ENCODE results near the gene BICD2. TPM values are rescaled to one million over a fixed set of nuclear protein-coding genes. Genes with fewer than 3 reads are reported as not detected.
A peak's percentile ranks its signal among the peaks of the same experiment; 100 is the strongest.

Gene BICD2
- total and polyA plus RNA-seq, 4 donors, result 32.3 to 38.0 (median 34.2) TPM

DNA sequence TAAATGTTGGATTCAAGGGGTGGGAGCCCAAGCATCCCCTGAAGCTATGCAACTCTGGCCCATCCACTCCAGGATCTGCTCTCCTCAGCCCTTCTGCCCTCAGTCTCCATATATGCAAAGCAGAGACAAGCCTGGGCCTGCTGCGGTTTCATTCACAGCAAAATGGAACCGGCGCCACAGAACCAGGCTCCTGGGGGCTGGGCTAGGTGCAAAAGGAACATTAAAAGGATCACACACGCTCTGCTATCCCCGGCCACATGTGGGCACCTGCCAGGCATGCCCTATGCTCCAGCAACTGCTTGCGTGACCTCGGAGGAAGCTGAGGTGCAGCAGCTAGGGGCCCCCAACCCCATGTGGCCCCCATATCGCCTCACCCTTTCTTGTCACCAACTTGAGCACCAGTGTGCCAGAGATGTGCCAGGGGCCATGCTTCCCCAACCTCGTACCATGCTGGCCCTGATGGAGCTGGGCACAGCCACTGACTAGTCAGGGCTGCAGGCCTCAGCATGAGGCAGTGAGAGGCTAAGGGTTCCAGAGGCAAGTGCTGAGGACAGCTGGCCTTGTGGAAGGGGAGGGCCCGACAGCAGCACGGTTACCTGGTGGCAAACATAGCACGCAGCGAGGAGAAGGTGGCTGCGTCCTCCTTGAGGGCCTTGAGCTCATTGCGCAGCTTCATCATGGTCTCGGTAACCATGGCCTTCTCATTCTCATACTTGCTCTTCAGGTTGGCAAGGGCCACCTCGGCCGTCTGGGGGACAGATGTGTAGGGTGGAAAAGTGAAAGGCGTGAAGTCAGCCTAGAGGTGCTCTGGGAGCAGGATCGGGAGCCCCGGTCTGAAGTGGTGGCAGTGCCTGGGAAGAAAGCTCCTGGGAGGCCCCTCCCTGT, 47.2 kb downstream of the BICD2 start:
- Histone ChIP-seq H3K4me1 (ENCODE audit: control insufficient read depth, insufficient read depth, low read length) (peaks cover 7% of the 10 kb centered on the region), H3K27ac (ENCODE audit: low read depth, low read length) (no peak overlapping the region), H3K9me3 (ENCODE audit: control insufficient read depth, insufficient read depth, low read length) (no peaks in the 10 kb centered on the region), H3K4me3 (ENCODE audit: low read depth, low read length) (no peak overlapping the region), H3K36me3 (ENCODE audit: control insufficient read depth, insufficient read depth, low read length) (peaks cover 95% of the 10 kb centered on the region), H3K27me3 (ENCODE audit: control insufficient read depth, insufficient read depth, low read length) (no peaks in the 10 kb centered on the region)
- 92% methylated on average over 16 of the region's 21 CpGs for WGBS (ENCODE audit: insufficient coverage)
- DNase-seq (ENCODE audit: low read depth in 4 of 6, low spot score in 6 of 6), result no peak

DNA sequence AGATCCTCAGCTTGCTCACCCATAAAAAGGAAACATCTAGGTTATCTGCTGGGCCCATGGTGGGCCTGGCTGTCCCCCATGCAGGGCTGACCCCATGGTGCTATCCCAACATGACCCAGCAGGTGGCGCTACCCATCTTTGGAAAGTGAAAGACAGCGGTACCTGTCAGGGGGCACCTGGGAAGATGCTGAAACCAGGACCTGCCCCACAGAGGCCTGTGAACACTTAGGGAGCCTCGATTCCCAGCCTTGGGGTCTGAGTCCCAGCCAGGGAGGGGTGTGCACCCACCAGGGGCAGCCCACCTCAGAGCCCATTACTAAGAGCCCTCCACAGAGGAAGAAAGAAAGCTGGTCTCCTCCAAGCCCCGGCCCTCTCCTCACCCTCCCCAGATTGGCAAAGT, 48.1 kb downstream of the BICD2 start:
- Histone ChIP-seq H3K9me3 (ENCODE audit: control insufficient read depth, insufficient read depth, low read length) (no peaks in the 10 kb centered on the region), H3K27ac (ENCODE audit: low read depth, low read length) (no peak overlapping the region), H3K4me1 (ENCODE audit: control insufficient read depth, insufficient read depth, low read length) (peaks cover 5% of the 10 kb centered on the region), H3K27me3 (ENCODE audit: control insufficient read depth, insufficient read depth, low read length) (no peaks in the 10 kb centered on the region), H3K4me3 (ENCODE audit: low read depth, low read length) (no peak overlapping the region), H3K36me3 (ENCODE audit: control insufficient read depth, insufficient read depth, low read length) (peaks cover 88% of the 10 kb centered on the region)
- WGBS (ENCODE audit: insufficient coverage), result 21% methylated on average over 2 of the region's 4 CpGs
- peak in 3 of 6 donors; percentile 22 to 79 (median 61) for DNase-seq (ENCODE audit: low read depth in 4 of 6, low spot score in 6 of 6)

DNA sequence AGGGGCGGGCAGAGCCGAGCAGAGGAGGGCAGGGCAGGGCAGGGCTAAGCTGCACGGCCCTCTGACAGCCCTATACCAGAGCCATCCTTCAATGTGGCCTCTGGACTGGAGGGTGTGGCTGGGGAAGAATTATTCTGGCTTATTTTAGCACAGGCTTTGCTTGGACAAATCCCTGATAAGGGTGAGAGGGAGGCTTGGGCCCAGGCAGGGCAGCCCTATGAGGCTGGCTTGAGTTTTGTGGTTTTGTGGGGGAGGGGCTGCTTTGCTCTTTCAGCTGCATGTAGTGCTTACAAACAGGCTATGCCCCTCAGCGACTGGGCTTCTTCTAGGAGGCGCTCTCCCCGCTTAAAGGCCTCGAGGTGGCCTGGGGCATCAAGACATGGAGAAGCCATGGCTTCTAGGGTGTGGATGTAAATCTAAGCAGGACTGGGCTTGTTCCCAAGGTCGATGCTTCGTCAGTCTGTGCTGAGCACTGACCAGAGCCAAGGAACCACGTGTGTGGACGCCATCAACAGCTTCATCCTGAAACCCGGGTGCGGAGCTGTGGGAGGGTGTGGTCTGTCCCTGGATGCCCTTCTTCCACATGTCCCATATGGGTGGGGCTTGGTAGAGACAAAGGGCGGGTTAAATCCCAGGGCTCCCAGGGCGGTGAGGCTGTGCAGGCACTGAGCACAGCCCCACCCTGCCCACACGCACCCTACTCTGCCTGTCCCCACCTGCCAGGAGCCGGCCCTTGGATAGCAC, 49.0 kb downstream of the BICD2 start:
- WGBS (ENCODE audit: insufficient coverage), result 85% methylated on average over 12 of the region's 17 CpGs
- Histone ChIP-seq H3K4me3 (ENCODE audit: low read depth, low read length) (no peak overlapping the region), H3K4me1 (ENCODE audit: control insufficient read depth, insufficient read depth, low read length) (peaks cover 5% of the 10 kb centered on the region), H3K36me3 (ENCODE audit: control insufficient read depth, insufficient read depth, low read length) (peaks cover 87% of the 10 kb centered on the region), H3K9me3 (ENCODE audit: control insufficient read depth, insufficient read depth, low read length) (no peaks in the 10 kb centered on the region), H3K27ac (ENCODE audit: low read depth, low read length) (no peak overlapping the region), H3K27me3 (ENCODE audit: control insufficient read depth, insufficient read depth, low read length) (no peaks in the 10 kb centered on the region)
- no peak for DNase-seq (ENCODE audit: low read depth in 4 of 6, low spot score in 6 of 6)

DNA sequence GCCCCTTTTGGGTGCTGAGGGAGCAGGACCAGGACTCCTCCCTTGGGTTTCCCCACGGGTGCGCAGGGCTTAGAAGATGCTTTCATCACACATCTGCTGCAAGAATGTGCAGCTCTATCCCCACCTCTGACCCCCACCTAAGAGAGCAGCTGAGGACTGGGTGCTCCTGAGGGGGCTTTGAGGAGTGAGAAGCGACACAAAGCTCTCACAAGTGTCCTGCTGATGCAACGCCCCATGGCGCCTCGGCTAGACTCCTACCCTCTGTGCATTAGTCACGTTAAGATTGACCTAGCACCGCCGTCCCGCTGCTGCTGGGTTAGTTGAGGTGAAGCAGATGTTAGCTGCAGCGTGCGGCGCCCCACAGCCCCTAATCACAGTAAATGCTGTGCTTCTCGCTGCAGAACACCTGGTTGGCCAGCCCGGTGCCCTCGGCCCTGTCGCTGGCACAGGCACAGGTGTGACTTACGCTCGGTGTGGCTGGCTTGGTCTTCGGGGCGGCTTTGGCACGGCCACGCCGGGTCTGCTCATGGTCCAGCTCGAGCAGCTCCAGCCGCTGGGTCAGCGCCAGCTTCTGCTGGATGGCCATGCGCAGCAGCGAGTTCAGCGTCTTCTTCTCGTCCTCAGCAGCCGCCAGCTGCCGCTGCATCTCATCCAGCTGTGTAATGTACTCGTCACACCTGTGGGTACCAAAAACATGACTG, 49.7 kb downstream of the BICD2 start:
- DNase-seq (ENCODE audit: low read depth in 4 of 6, low spot score in 6 of 6), result no peak
- WGBS (ENCODE audit: insufficient coverage), result 93% methylated on average over 34 of the region's 34 CpGs
- Histone ChIP-seq H3K9me3 (ENCODE audit: control insufficient read depth, insufficient read depth, low read length) (no peaks in the 10 kb centered on the region), H3K4me1 (ENCODE audit: control insufficient read depth, insufficient read depth, low read length) (peaks cover 5% of the 10 kb centered on the region), H3K27me3 (ENCODE audit: control insufficient read depth, insufficient read depth, low read length) (no peaks in the 10 kb centered on the region), H3K27ac (ENCODE audit: low read depth, low read length) (no peak overlapping the region), H3K36me3 (ENCODE audit: control insufficient read depth, insufficient read depth, low read length) (peaks cover 87% of the 10 kb centered on the region), H3K4me3 (ENCODE audit: low read depth, low read length) (no peak overlapping the region)

DNA sequence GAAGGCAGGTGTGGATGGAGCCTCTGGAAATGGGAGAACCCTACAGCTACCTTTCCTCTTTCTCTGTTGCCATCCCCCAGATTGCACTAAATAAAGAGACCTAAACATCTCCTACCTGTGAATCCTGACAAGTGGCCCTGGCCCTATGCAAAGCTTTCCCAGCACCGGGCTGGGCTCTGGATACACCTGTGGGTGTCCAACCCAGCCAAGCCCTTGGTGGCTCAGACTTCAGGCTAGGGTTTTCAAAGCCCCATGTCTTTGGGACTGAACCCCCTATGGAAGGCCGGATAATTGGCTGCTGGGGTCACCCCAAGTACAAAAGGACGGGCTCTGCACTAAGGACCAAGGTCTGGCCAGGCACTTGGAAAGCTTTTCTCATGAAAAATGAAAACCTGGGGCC, 50.6 kb downstream of the BICD2 start:
- Histone ChIP-seq H3K9me3 (ENCODE audit: control insufficient read depth, insufficient read depth, low read length) (no peaks in the 10 kb centered on the region), H3K27ac (ENCODE audit: low read depth, low read length) (no peak overlapping the region), H3K4me1 (ENCODE audit: control insufficient read depth, insufficient read depth, low read length) (peaks cover 5% of the 10 kb centered on the region), H3K4me3 (ENCODE audit: low read depth, low read length) (no peak overlapping the region), H3K27me3 (ENCODE audit: control insufficient read depth, insufficient read depth, low read length) (no peaks in the 10 kb centered on the region), H3K36me3 (ENCODE audit: control insufficient read depth, insufficient read depth, low read length) (peaks cover 82% of the 10 kb centered on the region)
- WGBS (ENCODE audit: insufficient coverage), result 97% methylated on average over 3 of the region's 3 CpGs
- no peak for DNase-seq (ENCODE audit: low read depth in 4 of 6, low spot score in 6 of 6)

DNA sequence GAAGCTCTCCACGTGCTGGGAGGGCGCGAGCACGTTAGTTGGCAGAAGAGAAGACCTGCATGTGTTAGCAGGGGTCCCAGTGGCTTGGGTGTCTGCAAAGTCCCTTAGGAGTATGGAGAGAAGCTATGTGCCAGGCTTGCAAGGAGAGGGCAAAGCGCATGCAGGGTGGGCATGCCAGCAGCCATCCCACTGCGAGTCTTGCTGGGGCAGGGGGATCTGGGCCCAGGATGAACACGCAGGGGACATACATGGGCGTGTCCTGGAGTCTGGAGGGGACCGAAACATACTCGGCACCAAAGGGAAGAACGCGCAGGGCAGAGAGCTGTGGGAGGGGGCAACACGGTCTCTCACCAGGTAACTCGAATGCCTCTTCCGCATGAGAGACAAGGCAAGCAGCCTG, 51.1 kb downstream of the BICD2 start:
- Histone ChIP-seq H3K4me3 (ENCODE audit: low read depth, low read length) (no peak overlapping the region), H3K27ac (ENCODE audit: low read depth, low read length) (no peak overlapping the region), H3K9me3 (ENCODE audit: control insufficient read depth, insufficient read depth, low read length) (no peaks in the 10 kb centered on the region), H3K27me3 (ENCODE audit: control insufficient read depth, insufficient read depth, low read length) (no peaks in the 10 kb centered on the region), H3K36me3 (ENCODE audit: control insufficient read depth, insufficient read depth, low read length) (peaks cover 78% of the 10 kb centered on the region), H3K4me1 (ENCODE audit: control insufficient read depth, insufficient read depth, low read length) (peaks cover 5% of the 10 kb centered on the region)
- 91% methylated on average over 15 of the region's 15 CpGs for WGBS (ENCODE audit: insufficient coverage)
- no peak for DNase-seq (ENCODE audit: low read depth in 4 of 6, low spot score in 6 of 6)

DNA sequence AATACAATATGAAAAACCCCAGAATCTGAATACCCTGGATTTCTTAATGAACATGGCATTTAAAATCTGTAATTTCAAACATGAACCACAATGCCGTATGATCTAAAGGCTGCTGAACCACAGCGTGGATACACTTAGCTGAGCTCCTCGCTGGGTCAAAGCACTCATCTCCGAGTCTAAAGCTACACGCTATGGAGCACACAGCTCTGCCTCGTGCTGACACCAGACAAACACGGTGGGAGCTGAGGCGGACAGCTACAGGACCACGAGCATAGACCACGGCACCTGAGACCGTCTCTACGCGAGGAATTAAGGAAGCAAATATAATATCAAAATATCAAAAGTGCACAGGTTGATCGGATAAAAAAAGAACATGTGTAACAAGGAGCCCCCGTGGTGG, 51.9 kb downstream of the BICD2 start:
- no peaks in the 10 kb centered on the region for H3K9me3 ChIP-seq (ENCODE audit: control insufficient read depth, insufficient read depth, low read length)
- H3K4me1 ChIP-seq (ENCODE audit: control insufficient read depth, insufficient read depth, low read length), result peaks cover 5% of the 10 kb centered on the region
- H3K4me3 ChIP-seq (ENCODE audit: low read depth, low read length), result no peak overlapping the region
- H3K27ac ChIP-seq (ENCODE audit: low read depth, low read length), result no peak overlapping the region
- DNase-seq (ENCODE audit: low read depth in 4 of 6, low spot score in 6 of 6), result no peak
- H3K36me3 ChIP-seq (ENCODE audit: control insufficient read depth, insufficient read depth, low read length), result peaks cover 70% of the 10 kb centered on the region
- H3K27me3 ChIP-seq (ENCODE audit: control insufficient read depth, insufficient read depth, low read length), result no peaks in the 10 kb centered on the region
- 97% methylated on average over 7 of the region's 15 CpGs for WGBS (ENCODE audit: insufficient coverage)

DNA sequence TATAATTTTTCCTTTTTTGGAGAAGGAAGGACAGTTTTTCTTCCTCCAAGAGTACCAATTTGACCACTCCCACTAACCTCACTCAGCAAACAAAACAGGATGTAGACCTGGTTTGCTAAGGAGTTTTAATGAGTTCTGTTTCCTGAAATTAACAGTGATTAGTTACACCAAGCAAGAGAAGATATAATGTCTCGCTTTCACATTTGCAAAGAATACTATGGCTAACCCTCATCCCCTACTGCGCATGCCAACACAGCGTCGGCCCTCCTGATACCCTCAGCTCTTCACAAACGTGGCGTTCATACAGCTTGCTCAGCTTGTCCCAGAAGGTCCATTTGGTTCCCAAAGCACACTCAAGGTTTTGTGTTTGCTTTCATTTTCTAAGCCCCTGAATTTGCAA, 52.8 kb downstream of the BICD2 start:
- Histone ChIP-seq H3K4me1 (ENCODE audit: control insufficient read depth, insufficient read depth, low read length) (peaks cover 5% of the 10 kb centered on the region), H3K9me3 (ENCODE audit: control insufficient read depth, insufficient read depth, low read length) (no peaks in the 10 kb centered on the region), H3K27me3 (ENCODE audit: control insufficient read depth, insufficient read depth, low read length) (no peaks in the 10 kb centered on the region), H3K4me3 (ENCODE audit: low read depth, low read length) (no peak overlapping the region), H3K27ac (ENCODE audit: low read depth, low read length) (no peak overlapping the region), H3K36me3 (ENCODE audit: control insufficient read depth, insufficient read depth, low read length) (peaks cover 61% of the 10 kb centered on the region)
- DNase-seq (ENCODE audit: low read depth in 4 of 6, low spot score in 6 of 6), result no peak
- 96% methylated on average over 6 of the region's 6 CpGs for WGBS (ENCODE audit: insufficient coverage)

DNA sequence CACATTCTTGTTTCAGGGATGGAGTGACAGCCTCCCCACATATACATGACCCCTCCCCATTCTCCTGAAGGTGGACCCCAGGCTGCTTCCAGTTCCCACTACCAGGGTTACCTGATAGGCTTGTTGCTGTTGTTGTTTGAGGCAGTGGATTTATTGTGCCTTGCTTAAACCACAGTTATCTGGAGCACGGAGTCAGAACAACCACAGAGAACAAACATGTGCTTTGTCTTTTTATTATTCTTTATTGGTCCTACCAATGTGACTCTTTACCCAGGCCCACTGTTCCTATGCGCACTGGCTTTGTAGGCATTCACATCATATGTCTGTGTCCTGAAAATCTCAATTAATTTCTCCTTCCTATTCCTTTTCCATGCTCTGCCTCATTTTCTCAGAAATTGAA, 53.5 kb downstream of the BICD2 start:
- no peaks in the 10 kb centered on the region for H3K27me3 ChIP-seq (ENCODE audit: control insufficient read depth, insufficient read depth, low read length)
- DNase-seq (ENCODE audit: low read depth in 4 of 6, low spot score in 6 of 6), result no peak

More for the DNA sequence above, 53.5 kb downstream of the BICD2 start:
- Histone ChIP-seq H3K4me3 (ENCODE audit: low read depth, low read length) (no peak overlapping the region), H3K36me3 (ENCODE audit: control insufficient read depth, insufficient read depth, low read length) (peaks cover 57% of the 10 kb centered on the region), H3K9me3 (ENCODE audit: control insufficient read depth, insufficient read depth, low read length) (no peaks in the 10 kb centered on the region), H3K27ac (ENCODE audit: low read depth, low read length) (no peak overlapping the region), H3K4me1 (ENCODE audit: control insufficient read depth, insufficient read depth, low read length) (no peaks in the 10 kb centered on the region)
- WGBS (ENCODE audit: insufficient coverage), result 20% methylated on average over 2 of the region's 2 CpGs
